HCT116 (cell line): ENCODE data around the gene MAJIN. TPM values are rescaled to one million over a fixed set of nuclear protein-coding genes. Genes with fewer than 3 reads are reported as not detected.

Experiments
- ATAC-seq: fragments of 200-7000 bp; cut with Tn5 transposase; 2 replicates; pipeline ENCODE4 v1.9.1; 2020; ENCODE audit warnings: mild to moderate bottlenecking, moderate library complexity
- BruUV-seq: library from RNA; stranded (reverse); fragments of 400-500 nt; replicated peaks from 2 replicates; lab custom pipeline; 2021; lab: Mats Ljungman, UMichigan
- CTCF ChIA-PET: fragments of 300-600 bp; sonication (Branson Sonifier 250); formaldehyde crosslinking; loops from one replicate; lab custom pipeline; 2021; ENCODE audit warnings: antibody characterized with exemption; lab: Charles Lee
- POLR2A ChIA-PET: fragments of 300-600, 350-600 bp; sonication (Branson Sonifier 250); formaldehyde crosslinking; loops from one replicate; lab custom pipeline; 2021; ENCODE audit warnings: antibody characterized with exemption; lab: Charles Lee
- RAD21 ChIA-PET, 2 experiments: fragments of 300-600 bp; sonication (Branson Sonifier 250); formaldehyde crosslinking; loops; one replicate each; lab custom pipeline; 2023; ENCODE audit warnings: low total read pairs in 2 of 2; ENCODE audit not compliant: uncharacterized antibody in 2 of 2, unreplicated experiment in 2 of 2, low non-redundant PET in 1 of 2; lab: Charles Lee
- DNase-seq: peaks from one replicate; pipeline ENCODE4 v3.0.0-alpha.2; 2010; ENCODE audit warnings: low read depth, low spot score
- H2AFZ ChIP-seq: fragments of 200-600 bp; shearing (Covaris generic), sonication (generic); 2 replicates; pipeline ENCODE4 v1.6.1; 2017; ENCODE audit warnings: low read depth, mixed run types, mixed read lengths, antibody characterized with exemption, low read length; ENCODE audit not compliant: poor library complexity, severe bottlenecking
- H3K27ac ChIP-seq: 2 replicates; pipeline ENCODE4 v1.5.1; 2012; ENCODE audit warnings: low read depth, low read length
- H3K27me3 ChIP-seq: fragments of 200-600 bp; sonication (generic); 2 replicates; pipeline ENCODE4 v1.6.1; 2016; ENCODE audit warnings: mixed run types, low read length, mixed read lengths; ENCODE audit not compliant: insufficient read depth
- H3K36me3 ChIP-seq, 2 experiments: fragments of 200-500 bp in 1 of 2; fragments of 200-600 bp in 1 of 2; sonication (Bioruptor generic) in 1 of 2; sonication (generic) in 1 of 2; 2 replicates each; pipeline versions ENCODE4 v1.5.1 to v1.6.1; 2014 to 2016; ENCODE audit warnings: low read length in 2 of 2, inconsistent platforms in 1 of 2, mixed read lengths in 1 of 2, mixed run types in 1 of 2; ENCODE audit not compliant: insufficient read depth in 2 of 2, control insufficient read depth in 1 of 2
- H3K4me1 ChIP-seq, 2 experiments: fragments of 200-600 bp in 1 of 2; sonication (generic) in 1 of 2; 2 replicates each; pipeline versions ENCODE4 v1.5.1 to v1.6.1; 2012 to 2017; ENCODE audit warnings: low read length in 2 of 2, inconsistent platforms in 1 of 2, mild to moderate bottlenecking in 1 of 2, mixed read lengths in 1 of 2, mixed run types in 1 of 2, moderate library complexity in 1 of 2; ENCODE audit not compliant: insufficient read depth in 2 of 2, control insufficient read depth in 1 of 2
- H3K4me2 ChIP-seq: fragments of 200-600 bp; sonication (generic); 2 replicates; pipeline ENCODE4 v1.6.1; 2017; ENCODE audit warnings: mixed run types, low read length, mixed read lengths
- H3K4me3 ChIP-seq, 2 experiments: fragments of 200-600 bp in 1 of 2; sonication (generic) in 1 of 2; replicated peaks in 1 of 2; 2 replicates each; pipeline ENCODE4 v1.5.1; 2011 to 2016; ENCODE audit warnings: low read length in 2 of 2, control low read depth in 1 of 2, low read depth in 1 of 2, mild to moderate bottlenecking in 1 of 2, mixed read lengths in 1 of 2, mixed run types in 1 of 2
- H3K79me2 ChIP-seq: fragments of 200-600 bp; sonication (generic); 2 replicates; pipeline ENCODE4 v1.6.1; 2017; ENCODE audit warnings: mild to moderate bottlenecking, mixed run types, low read length, moderate library complexity, mixed read lengths; ENCODE audit not compliant: insufficient read depth
- H3K9ac ChIP-seq: fragments of 200-600 bp; sonication (generic); 2 replicates; pipeline ENCODE4 v1.6.1; 2016; ENCODE audit warnings: low read length, mixed read lengths
- H3K9me2 ChIP-seq: fragments of 200-600 bp; sonication (generic), shearing (Covaris generic); 2 replicates; pipeline ENCODE4 v1.6.1; 2017; ENCODE audit warnings: mixed run types, mild to moderate bottlenecking, moderate library complexity; ENCODE audit not compliant: insufficient read depth
- H3K9me3 ChIP-seq, 2 experiments: fragments of 200-500 bp in 1 of 2; fragments of 200-600 bp in 1 of 2; sonication (Bioruptor generic) in 1 of 2; sonication (generic) in 1 of 2; 2 replicates each; pipeline ENCODE4 v1.6.1; 2014 to 2017; ENCODE audit warnings: low read length in 2 of 2, mixed read lengths in 2 of 2, inconsistent platforms in 1 of 2, low read depth in 1 of 2, mild to moderate bottlenecking in 1 of 2, mixed run types in 1 of 2, moderate library complexity in 1 of 2; ENCODE audit not compliant: control insufficient read depth in 1 of 2, insufficient read depth in 1 of 2
- H4K20me1 ChIP-seq: fragments of 200-600 bp; sonication (generic), shearing (Covaris generic); 2 replicates; pipeline ENCODE4 v1.6.1; 2017; ENCODE audit warnings: mixed run types, mild to moderate bottlenecking, moderate library complexity; ENCODE audit not compliant: insufficient read depth
- CBX3 ChIP-seq: IDR thresholded peaks from 2 replicates; pipeline ENCODE4 v1.6.1; 2012; ENCODE audit warnings: low read depth
- CEBPB ChIP-seq: IDR thresholded peaks from 2 replicates; pipeline ENCODE4 v1.6.1; 2012; ENCODE audit warnings: low read depth
- EGR1 ChIP-seq: IDR thresholded peaks from 2 replicates; pipeline ENCODE4 v1.6.1; 2012; ENCODE audit warnings: low read depth
- ELF1 ChIP-seq: IDR thresholded peaks from 2 replicates; pipeline ENCODE4 v1.6.1; 2012; ENCODE audit warnings: low read depth, borderline replicate concordance
- EZH2phosphoT487 ChIP-seq: fragments of 200-600 bp; IDR thresholded peaks from 2 replicates; pipeline ENCODE4 v1.6.1; 2018; ENCODE audit warnings: antibody characterized with exemption, borderline replicate concordance
- RAD21 ChIP-seq: IDR thresholded peaks from 2 replicates; pipeline ENCODE4 v1.6.1; 2012; ENCODE audit warnings: low read depth, mild to moderate bottlenecking
- SIN3A ChIP-seq: IDR thresholded peaks from 2 replicates; pipeline ENCODE4 v1.6.1; 2012; ENCODE audit warnings: low read depth
- SP1 ChIP-seq: IDR thresholded peaks from 2 replicates; pipeline ENCODE4 v1.6.1; 2012; ENCODE audit warnings: low read depth
- TCF7L2 ChIP-seq: IDR thresholded peaks from 2 replicates; pipeline ENCODE4 v1.7.0; 2011; ENCODE audit warnings: borderline replicate concordance, inconsistent platforms; ENCODE audit not compliant: insufficient read depth, insufficient read length; ENCODE audit errors: extremely low read depth
- intact Hi-C: fragments of 100-400 bp; cut with micrococcal nuclease; formaldehyde crosslinking; loops from 2 replicates; pipeline ENCODE4 v1.10.0; 2022
- total RNA-seq: library from RNA; stranded (reverse); gene quantifications from one replicate; pipeline ENCODE4 v1.2.1, GENCODE V29; 2021; ENCODE audit not compliant: unreplicated experiment
- TF ChIP-seq, protein P1 (sequence below): IDR thresholded peaks from 2 replicates; pipeline ENCODE4 v1.6.1; 2011; ENCODE audit warnings: mild to moderate bottlenecking, low read length, moderate library complexity; ENCODE audit not compliant: insufficient replicate concordance; ENCODE audit errors: extremely low read depth
- TF ChIP-seq, protein P2 (sequence below): IDR thresholded peaks from 2 replicates; pipeline ENCODE4 v1.6.1; 2012
- TF ChIP-seq, protein P3 (sequence below): IDR thresholded peaks from 2 replicates; pipeline ENCODE4 v1.6.1; 2012

MAJIN gene
- total RNA-seq, 1 experiment from 2014 or later: not detected

DNA sequence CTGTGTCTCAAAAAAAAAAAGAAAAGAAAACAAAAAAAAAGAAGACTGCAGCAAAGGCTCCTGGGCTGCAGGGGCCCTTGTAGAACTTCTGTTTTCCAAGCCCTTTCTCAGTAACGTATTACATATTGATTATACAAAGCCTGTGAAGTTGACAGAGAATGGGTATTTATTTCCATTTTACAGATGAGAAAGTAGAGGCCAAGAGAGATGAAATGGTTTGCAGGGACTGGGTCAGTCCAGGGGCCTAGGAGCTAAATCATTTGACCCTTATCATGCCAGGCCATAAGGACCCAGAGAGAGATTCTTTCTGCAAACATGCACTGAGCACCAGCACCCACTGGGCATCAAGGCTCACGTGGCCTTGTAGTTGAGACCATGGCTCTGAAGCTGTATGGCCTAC lies 43.0 kb downstream of the MAJIN start:
- ChIA-PET POLR2A (no interaction called here), RAD21 (no interaction called here), CTCF (no interaction called here)
- H3K79me2 ChIP-seq: no peaks in the 10 kb centered on the region
- intact Hi-C loops: no loop called here
- TF ChIP-seq TCF7L2 (no peak), SIN3A (no peak), CEBPB (no peak), RAD21 (no peak), EZH2phosphoT487 (no peak), EGR1 (no peak), CBX3 (no peak), SP1 (no peak), ELF1 (no peak)
- TF ChIP-seq, protein P1, sequence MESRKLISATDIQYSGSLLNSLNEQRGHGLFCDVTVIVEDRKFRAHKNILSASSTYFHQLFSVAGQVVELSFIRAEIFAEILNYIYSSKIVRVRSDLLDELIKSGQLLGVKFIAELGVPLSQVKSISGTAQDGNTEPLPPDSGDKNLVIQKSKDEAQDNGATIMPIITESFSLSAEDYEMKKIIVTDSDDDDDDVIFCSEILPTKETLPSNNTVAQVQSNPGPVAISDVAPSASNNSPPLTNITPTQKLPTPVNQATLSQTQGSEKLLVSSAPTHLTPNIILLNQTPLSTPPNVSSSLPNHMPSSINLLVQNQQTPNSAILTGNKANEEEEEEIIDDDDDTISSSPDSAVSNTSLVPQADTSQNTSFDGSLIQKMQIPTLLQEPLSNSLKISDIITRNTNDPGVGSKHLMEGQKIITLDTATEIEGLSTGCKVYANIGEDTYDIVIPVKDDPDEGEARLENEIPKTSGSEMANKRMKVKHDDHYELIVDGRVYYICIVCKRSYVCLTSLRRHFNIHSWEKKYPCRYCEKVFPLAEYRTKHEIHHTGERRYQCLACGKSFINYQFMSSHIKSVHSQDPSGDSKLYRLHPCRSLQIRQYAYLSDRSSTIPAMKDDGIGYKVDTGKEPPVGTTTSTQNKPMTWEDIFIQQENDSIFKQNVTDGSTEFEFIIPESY: no peak
- TF ChIP-seq, protein P2, sequence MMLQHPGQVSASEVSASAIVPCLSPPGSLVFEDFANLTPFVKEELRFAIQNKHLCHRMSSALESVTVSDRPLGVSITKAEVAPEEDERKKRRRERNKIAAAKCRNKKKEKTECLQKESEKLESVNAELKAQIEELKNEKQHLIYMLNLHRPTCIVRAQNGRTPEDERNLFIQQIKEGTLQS: no peak
- TF ChIP-seq, protein P3, sequence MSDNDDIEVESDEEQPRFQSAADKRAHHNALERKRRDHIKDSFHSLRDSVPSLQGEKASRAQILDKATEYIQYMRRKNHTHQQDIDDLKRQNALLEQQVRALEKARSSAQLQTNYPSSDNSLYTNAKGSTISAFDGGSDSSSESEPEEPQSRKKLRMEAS: no peak
- no TSS peak for BruUV-seq
- H3K27ac ChIP-seq: no peak overlapping the region
- no peaks in the 10 kb centered on the region for H3K9me3 ChIP-seq
- no peaks in the 10 kb centered on the region for H3K27me3 ChIP-seq
- no peaks in the 10 kb centered on the region for H4K20me1 ChIP-seq
- no peaks in the 10 kb centered on the region for H3K9me2 ChIP-seq
- H3K9ac ChIP-seq: no peak overlapping the region
- no peak for DNase-seq
- peaks cover 0 to 3% of the 10 kb centered on the region in 2 experiments; a peak in 1 of 4 replicates for H3K36me3 ChIP-seq
- no peak overlapping the region for H3K4me3 ChIP-seq
- no peak overlapping the region for H3K4me2 ChIP-seq
- ATAC-seq: no peak
- no peak overlapping the region for H2AFZ ChIP-seq
- peaks cover 2 to 18% of the 10 kb centered on the region in 2 experiments; a peak in 2 of 4 replicates for H3K4me1 ChIP-seq
